Esophagus squamous epithelium (tissue), 5 donors: ENCODE results near the gene PRKCQ. TPM values are rescaled to one million over a fixed set of nuclear protein-coding genes. Genes with fewer than 3 reads are reported as not detected.
"Not testable (repeated sequence)": the region's sequence is repeated elsewhere in the genome, so short reads cannot be mapped to it uniquely, and the experiment has no call there.

Experiments
- DNase-seq: peaks from one replicate; lab custom pipeline; 2025; lab: John Stamatoyannopoulos, UW
- H3K27ac ChIP-seq, 4 donors: fragments of 200-600 bp; sonication (generic); one replicate each; pipeline ENCODE4 v1.5.1; 2016 to 2019; ENCODE audit warnings: mild to moderate bottlenecking in 1 of 4
- H3K27me3 ChIP-seq, 4 donors: fragments of 200-600 bp; sonication (generic); 1 replicate in 3 of 4; 2 replicates in 1 of 4; pipeline versions ENCODE4 v1.5.1 to v1.6.0; 2017 to 2021; ENCODE audit warnings: antibody characterized with exemption in 1 of 4
- H3K36me3 ChIP-seq, 3 donors: fragments of 200-600 bp; sonication (generic); one replicate each; pipeline ENCODE4 v1.5.1; 2016 to 2019
- H3K4me1 ChIP-seq, 3 donors: fragments of 200-600 bp; sonication (generic); one replicate each; pipeline ENCODE4 v1.5.1; 2017 to 2019
- H3K4me3 ChIP-seq, 4 donors: fragments of 200-600 bp; sonication (generic); 1 replicate in 3 of 4; 2 replicates in 1 of 4; pipeline ENCODE4 v1.5.1; 2016 to 2019; ENCODE audit warnings: mild to moderate bottlenecking in 2 of 4, moderate library complexity in 1 of 4
- H3K9me3 ChIP-seq, 3 donors: fragments of 200-600 bp; sonication (generic); one replicate each; pipeline ENCODE4 v1.5.1; 2016 to 2019
- CTCF ChIP-seq, 6 experiments: fragments of 450-650 bp in 4 of 6; fragments of 200-600 bp in 2 of 6; sonication (generic) in 2 of 6; IDR thresholded peaks; one replicate each; pipeline ENCODE4 v1.5.1; 2016 to 2019; ENCODE audit warnings: antibody characterized with exemption in 6 of 6, mild to moderate bottlenecking in 4 of 6, moderate library complexity in 4 of 6
- POLR2A ChIP-seq, 4 donors: fragments of 450-650 bp; IDR thresholded peaks; one replicate each; pipeline ENCODE4 v1.6.1; 2017; ENCODE audit warnings: antibody characterized with exemption in 4 of 4, mild to moderate bottlenecking in 4 of 4, moderate library complexity in 3 of 4
- WGBS, 2 donors: methylation state at CpG; one replicate each; pipeline ENCODE4 v1.1.5; 2018; 5-methylcytosine and 5-hydroxymethylcytosine counted together
- intact Hi-C: fragments of 100-400 bp; cut with DNase I; formaldehyde crosslinking; loops from one replicate; pipeline ENCODE4 v1.15.0; 2022
- total RNA-seq, 4 donors: library from RNA; depleted of rRNA; stranded (reverse); fragments of >200 nt; gene quantifications; one replicate each; pipeline ENCODE4 v1.1.0, GENCODE V29; 2016
- donor health status: DM: yes; HTN: yes; CAD: no.

Gene PRKCQ
- total RNA-seq, 4 donors from 2014 or later: 0.76 to 2.7 (median 1.4) TPM

GRCh38 chr10:6474871-6475270 is 105.2 kb downstream of the PRKCQ start:
- TF ChIP-seq POLR2A (IDR thresholded peaks at IDR 0.05): no peak
- TF ChIP-seq CTCF (IDR thresholded peaks at IDR 0.05): no peak
- Histone ChIP-seq H3K36me3 (no peaks in the 10 kb centered on the region), H3K27me3 (no peaks in the 10 kb centered on the region), H3K27ac (no peak overlapping the region), H3K9me3 (no peaks in the 10 kb centered on the region), H3K4me1 (no peaks in the 10 kb centered on the region), H3K4me3 (no peak overlapping the region)
- DNase-seq: no peak
- intact Hi-C loops: no loop called here
- whole genome bisulfite sequencing, 2 donors: 72 to 77% methylated on average over 5 of the region's 5 CpGs

GRCh38 chr10:6473901-6474370 is 106.1 kb downstream of the PRKCQ start:
- DNase-seq: no peak
- Histone ChIP-seq H3K4me3 (peak overlapping the region in 1 of 4 donors; percentile 35), H3K36me3 (no peaks in the 10 kb centered on the region), H3K4me1 (no peaks in the 10 kb centered on the region), H3K27me3 (no peaks in the 10 kb centered on the region), H3K9me3 (no peaks in the 10 kb centered on the region), H3K27ac (peak overlapping the region in 2 of 4 donors; percentile 1 to 30)
- WGBS, 2 donors: 42 to 47% methylated on average over 6 of the region's 6 CpGs
- TF ChIP-seq POLR2A (IDR thresholded peaks at IDR 0.05) (no peak), CTCF (IDR thresholded peaks at IDR 0.05) (no peak)
- intact Hi-C loops: no loop called here

- Histone ChIP-seq H3K27ac (no peak overlapping the region), H3K9me3 (no peaks in the 10 kb centered on the region), H3K36me3 (no peaks in the 10 kb centered on the region), H3K4me1 (no peaks in the 10 kb centered on the region), H3K4me3 (no peak overlapping the region), H3K27me3 (no peaks in the 10 kb centered on the region)
- intact Hi-C loops: no loop called here
- DNase-seq: no peak
- 67 to 73% methylated on average over 7 of the region's 7 CpGs for WGBS, 2 donors
- TF ChIP-seq CTCF (IDR thresholded peaks at IDR 0.05) (peak in 1 of 6 experiments; percentile 6), POLR2A (IDR thresholded peaks at IDR 0.05) (no peak)
Measured at GRCh38 chr10:6473430-6473829, 106.6 kb downstream of the PRKCQ start.

- WGBS, 2 donors: 79 to 85% methylated on average over 7 of the region's 7 CpGs
- intact Hi-C loops, DNase-seq, H3K4me1 ChIP-seq, H3K27me3 ChIP-seq, H3K4me3 ChIP-seq, H3K9me3 ChIP-seq, H3K36me3 ChIP-seq, H3K27ac ChIP-seq: not testable (repeated sequence)
Measured at GRCh38 chr10:6472710-6473005, 107.4 kb downstream of the PRKCQ start.

- no peak for DNase-seq
- Histone ChIP-seq H3K36me3 (no peaks in the 10 kb centered on the region), H3K27ac (no peak overlapping the region), H3K4me3 (no peak overlapping the region), H3K4me1 (no peaks in the 10 kb centered on the region), H3K9me3 (no peaks in the 10 kb centered on the region), H3K27me3 (no peaks in the 10 kb centered on the region)
- intact Hi-C loops: no loop called here
- WGBS, 2 donors: 80 to 91% methylated on average over 9 to 11 of the region's 11 CpGs
- TF ChIP-seq POLR2A (IDR thresholded peaks at IDR 0.05) (no peak), CTCF (IDR thresholded peaks at IDR 0.05) (no peak)
Measured at GRCh38 chr10:6470894-6471618, 109.0 kb downstream of the PRKCQ start.
